ENCODE data around the gene DOCK7. TPM values are rescaled to one million over a fixed set of nuclear protein-coding genes. Genes with fewer than 3 reads are reported as not detected.

The DOCK7 gene, protein sequence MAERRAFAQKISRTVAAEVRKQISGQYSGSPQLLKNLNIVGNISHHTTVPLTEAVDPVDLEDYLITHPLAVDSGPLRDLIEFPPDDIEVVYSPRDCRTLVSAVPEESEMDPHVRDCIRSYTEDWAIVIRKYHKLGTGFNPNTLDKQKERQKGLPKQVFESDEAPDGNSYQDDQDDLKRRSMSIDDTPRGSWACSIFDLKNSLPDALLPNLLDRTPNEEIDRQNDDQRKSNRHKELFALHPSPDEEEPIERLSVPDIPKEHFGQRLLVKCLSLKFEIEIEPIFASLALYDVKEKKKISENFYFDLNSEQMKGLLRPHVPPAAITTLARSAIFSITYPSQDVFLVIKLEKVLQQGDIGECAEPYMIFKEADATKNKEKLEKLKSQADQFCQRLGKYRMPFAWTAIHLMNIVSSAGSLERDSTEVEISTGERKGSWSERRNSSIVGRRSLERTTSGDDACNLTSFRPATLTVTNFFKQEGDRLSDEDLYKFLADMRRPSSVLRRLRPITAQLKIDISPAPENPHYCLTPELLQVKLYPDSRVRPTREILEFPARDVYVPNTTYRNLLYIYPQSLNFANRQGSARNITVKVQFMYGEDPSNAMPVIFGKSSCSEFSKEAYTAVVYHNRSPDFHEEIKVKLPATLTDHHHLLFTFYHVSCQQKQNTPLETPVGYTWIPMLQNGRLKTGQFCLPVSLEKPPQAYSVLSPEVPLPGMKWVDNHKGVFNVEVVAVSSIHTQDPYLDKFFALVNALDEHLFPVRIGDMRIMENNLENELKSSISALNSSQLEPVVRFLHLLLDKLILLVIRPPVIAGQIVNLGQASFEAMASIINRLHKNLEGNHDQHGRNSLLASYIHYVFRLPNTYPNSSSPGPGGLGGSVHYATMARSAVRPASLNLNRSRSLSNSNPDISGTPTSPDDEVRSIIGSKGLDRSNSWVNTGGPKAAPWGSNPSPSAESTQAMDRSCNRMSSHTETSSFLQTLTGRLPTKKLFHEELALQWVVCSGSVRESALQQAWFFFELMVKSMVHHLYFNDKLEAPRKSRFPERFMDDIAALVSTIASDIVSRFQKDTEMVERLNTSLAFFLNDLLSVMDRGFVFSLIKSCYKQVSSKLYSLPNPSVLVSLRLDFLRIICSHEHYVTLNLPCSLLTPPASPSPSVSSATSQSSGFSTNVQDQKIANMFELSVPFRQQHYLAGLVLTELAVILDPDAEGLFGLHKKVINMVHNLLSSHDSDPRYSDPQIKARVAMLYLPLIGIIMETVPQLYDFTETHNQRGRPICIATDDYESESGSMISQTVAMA (N-terminal part only)
- total RNA-seq (1 to 10 TPM; 7.8 to 8.8 TPM), total RNA-seq (22.5 to 33.0 reads per million in 2 donors)

DNA sequence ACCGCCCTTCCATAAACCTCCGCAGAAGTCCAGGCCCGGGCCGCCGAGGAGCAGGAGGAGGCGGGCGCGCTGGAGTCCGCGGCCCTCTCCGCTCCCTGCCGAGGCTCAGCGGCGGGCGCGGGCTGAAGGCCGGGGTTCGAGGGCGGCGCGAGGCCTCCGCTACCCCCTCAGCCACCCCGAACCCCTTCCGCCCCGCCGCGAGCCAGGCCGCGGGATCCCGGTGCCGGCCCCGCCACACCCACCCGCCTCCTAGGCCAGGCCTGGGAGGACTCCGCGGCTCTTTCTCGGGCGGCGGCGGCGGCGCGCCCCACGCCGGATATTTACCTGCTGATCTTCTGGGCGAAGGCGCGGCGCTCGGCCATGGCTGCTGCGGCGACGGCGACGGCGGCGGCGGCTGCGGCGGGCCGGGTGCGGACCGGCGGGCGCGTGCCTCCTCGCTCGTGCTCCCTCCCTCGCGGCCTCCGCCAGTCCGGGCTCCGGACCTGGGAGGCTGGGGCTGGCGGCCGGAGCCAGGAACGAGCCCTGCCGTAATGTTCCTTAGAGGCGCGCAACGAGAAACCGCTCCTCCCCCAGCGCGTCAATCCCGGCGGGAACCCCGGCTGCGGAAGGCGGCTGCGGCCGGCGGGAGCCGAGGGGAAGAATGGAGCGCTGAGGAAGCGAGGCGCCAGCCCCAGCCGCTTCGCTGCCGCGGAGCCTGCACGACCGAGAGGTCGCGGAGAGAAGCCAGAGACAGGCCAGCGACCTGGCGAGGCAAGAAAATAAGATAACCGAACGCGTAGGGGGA is at the start of gene DOCK7:
TSS of gene DOCK7 (minus strand) at position 484 of the 784 bp plus-strand sequence. CDS start at position 362, 122 bp downstream.
- H3K9me3 ChIP-seq (ENCODE audit: control insufficient read depth, low read length, poor library complexity, severe bottlenecking): no peaks in the 10 kb centered on the region
- peak within 1 kb of the TSS; percentile 95 for H3K4me3 Mint-ChIP-seq
- peaks cover 6% of the 10 kb centered on the region for H3K27me3 Mint-ChIP-seq
- H3K36me3 Mint-ChIP-seq (ENCODE audit: low read depth): peaks cover 6% of the 10 kb centered on the region
- peak within 1 kb of the TSS; percentile 81 for H3K27ac Mint-ChIP-seq
- ATAC-seq (peak; percentile 83), DNase-seq (peak; percentile 31 to 38 (median 38))
- peaks cover 19% of the 10 kb centered on the region for H3K4me1 Mint-ChIP-seq

DNA sequence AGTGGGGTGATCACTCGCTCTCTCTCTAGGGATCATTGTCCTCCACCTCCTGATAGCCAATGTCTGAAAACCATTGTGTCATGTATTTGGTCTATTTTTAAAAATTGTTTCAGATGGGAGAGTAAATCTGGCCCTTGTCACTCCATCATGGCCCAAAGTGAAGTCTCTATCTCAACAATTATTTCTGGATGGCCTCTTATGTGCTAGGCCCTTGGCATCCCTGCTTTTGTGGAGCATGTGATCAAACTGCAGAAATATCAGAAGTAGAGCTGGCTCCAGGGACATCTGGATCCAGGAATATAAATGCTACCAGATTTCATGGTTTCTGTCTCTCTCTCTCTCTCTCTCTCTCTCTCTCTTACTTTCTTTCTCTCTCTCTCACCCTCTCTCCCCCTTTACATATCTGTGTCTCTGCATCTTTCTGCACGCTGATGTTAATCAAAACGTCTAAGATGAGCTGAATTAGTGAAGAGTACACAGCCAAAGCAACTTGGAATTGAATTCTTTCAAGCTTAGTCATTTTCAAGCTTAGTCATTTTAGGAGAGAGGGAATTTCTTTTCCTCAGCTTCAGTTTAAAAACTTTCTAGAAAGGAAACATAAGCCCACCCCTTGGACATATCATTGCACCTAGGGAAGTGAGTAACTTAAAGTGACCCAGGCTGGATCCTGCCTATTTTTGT is 47.4 kb upstream of the DOCK7 start:
- no peak for DNase-seq

DNA sequence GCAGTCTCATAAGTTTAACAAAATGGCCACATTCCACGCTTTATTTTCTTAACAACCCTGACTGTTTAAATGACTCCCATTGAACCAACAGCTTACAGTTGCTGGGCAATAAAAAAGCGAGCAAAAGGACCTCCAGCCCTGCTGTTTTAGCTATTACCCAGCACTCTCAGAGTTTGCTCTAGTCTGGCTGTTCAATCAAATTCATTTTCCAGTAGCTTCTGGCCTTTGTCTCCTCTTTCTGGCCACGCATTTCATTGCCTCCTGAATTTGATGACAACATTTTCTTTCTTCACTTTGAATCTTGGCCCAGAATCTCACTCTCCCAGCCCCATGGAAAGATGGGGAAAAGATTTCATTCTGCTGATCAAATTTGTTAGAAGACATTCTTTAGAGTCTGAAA is 44.1 kb upstream of the DOCK7 start:
- ATAC-seq (no peak), DNase-seq (no peak)
- peaks cover 27% of the 10 kb centered on the region for H3K27me3 Mint-ChIP-seq
- H3K4me3 Mint-ChIP-seq: no peak overlapping the region
- H3K27ac Mint-ChIP-seq: no peak overlapping the region
- peaks cover 6% of the 10 kb centered on the region for H3K36me3 Mint-ChIP-seq (ENCODE audit: low read depth)
- peaks cover 2% of the 10 kb centered on the region for H3K4me1 Mint-ChIP-seq
- no peaks in the 10 kb centered on the region for H3K9me3 ChIP-seq (ENCODE audit: control insufficient read depth, low read length, poor library complexity, severe bottlenecking)

More for the DNA sequence above, 47.4 kb upstream of the DOCK7 start:
- Mint-ChIP-seq H3K27ac (no peak overlapping the region), H3K27me3 (peaks cover 29% of the 10 kb centered on the region), H3K4me1 (peaks cover 1% of the 10 kb centered on the region), H3K4me3 (no peak overlapping the region), H3K36me3 (ENCODE audit: low read depth) (peaks cover 3% of the 10 kb centered on the region)
- ATAC-seq: no peak
- H3K9me3 ChIP-seq (ENCODE audit: control insufficient read depth, low read length, poor library complexity, severe bottlenecking): no peaks in the 10 kb centered on the region

DNA sequence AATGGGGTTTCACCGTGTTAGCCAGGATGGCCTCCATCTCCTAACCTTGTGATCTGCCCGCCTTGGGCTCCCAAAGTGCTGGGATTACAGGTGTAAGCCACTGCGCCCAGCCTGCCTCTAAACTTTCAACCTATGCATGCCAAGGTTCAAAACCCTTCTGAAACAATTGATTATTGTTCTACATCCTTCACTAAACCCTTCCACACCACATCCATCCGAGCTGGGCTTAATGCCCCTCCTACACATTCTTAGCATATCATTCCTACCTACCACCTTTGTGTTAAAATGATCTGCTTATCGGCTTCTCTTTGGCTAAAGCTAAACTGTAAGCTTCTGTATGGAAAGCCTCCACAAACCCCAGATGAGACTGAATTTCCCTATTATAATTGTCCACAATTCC is 40.8 kb upstream of the DOCK7 start:
- no peak overlapping the region for H3K27ac Mint-ChIP-seq
- no peak overlapping the region for H3K4me3 Mint-ChIP-seq
- peaks cover 10% of the 10 kb centered on the region for H3K4me1 Mint-ChIP-seq

DNA sequence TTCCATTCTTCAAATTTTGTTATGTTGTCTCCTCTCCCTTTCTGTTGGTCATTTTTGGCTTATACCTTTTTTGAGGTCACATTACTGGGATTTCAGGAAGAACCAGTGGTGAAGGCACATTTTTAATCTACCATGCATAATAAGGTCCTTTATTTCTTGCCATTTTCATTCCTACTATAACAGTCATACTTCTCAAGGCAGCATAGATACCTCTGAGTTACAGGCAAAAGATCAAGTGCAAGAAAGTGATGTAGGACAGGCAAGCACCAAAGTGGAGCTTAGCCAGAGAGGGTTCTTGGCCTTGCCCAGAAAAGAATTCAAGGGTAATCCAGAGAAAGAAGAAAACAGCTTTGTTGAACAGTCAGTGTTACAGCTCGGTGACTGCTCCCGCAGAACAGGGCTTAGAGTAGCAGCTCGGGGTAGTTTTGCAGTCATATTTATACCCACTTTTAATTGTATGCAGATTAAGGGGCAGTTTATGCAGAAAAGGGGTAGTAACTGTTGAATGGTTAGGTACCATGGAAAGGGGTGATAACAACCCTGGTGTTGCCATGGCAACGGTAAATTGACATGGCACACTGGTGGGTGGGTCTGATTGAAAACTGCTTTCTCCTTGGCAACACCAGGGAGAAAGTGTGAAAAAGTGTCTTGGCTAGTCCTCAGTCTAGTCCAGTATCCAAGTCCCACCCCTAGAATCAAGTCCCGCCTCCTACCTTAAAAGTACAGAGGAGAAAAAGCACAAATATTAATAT is 39.6 kb upstream of the DOCK7 start:
- Mint-ChIP-seq H3K36me3 (ENCODE audit: low read depth) (peaks cover 5% of the 10 kb centered on the region), H3K27me3 (peaks cover 28% of the 10 kb centered on the region), H3K27ac (no peak overlapping the region), H3K4me1 (peaks cover 10% of the 10 kb centered on the region), H3K4me3 (no peak overlapping the region)
- ATAC-seq (no peak), DNase-seq (no peak)
- no peaks in the 10 kb centered on the region for H3K9me3 ChIP-seq (ENCODE audit: control insufficient read depth, low read length, poor library complexity, severe bottlenecking)

More for the DNA sequence above, 40.8 kb upstream of the DOCK7 start:
- no peak for DNase-seq
- ATAC-seq: no peak
- Mint-ChIP-seq H3K27me3 (peaks cover 28% of the 10 kb centered on the region), H3K36me3 (ENCODE audit: low read depth) (peaks cover 5% of the 10 kb centered on the region)
- H3K9me3 ChIP-seq (ENCODE audit: control insufficient read depth, low read length, poor library complexity, severe bottlenecking): no peaks in the 10 kb centered on the region

DNA sequence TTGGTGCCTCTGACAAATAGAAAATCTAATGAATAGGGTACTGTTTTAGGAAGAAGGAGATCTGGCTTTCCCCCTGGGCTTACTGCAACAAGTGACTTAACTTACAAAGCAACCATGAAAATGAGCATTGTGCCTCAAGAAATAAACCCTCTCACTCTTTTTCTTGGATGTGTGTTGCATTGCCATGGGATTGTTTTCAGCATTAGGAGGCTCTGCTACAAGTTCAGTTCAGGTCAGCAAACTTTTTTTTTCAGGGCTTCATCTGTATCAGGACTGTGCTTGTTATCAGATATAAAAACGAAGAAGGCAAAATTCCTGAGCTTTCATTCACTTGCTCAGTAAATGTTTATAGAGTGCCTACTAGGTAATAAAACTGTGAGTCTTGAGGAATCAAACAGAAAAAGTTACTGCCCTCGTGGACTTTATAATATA is 37.8 kb upstream of the DOCK7 start:
- H3K36me3 Mint-ChIP-seq (ENCODE audit: low read depth): peaks cover 5% of the 10 kb centered on the region
- ATAC-seq (no peak), DNase-seq (no peak)
- H3K27me3 Mint-ChIP-seq: peaks cover 28% of the 10 kb centered on the region
- H3K4me3 Mint-ChIP-seq: no peak overlapping the region
- H3K4me1 Mint-ChIP-seq: peaks cover 13% of the 10 kb centered on the region
- H3K9me3 ChIP-seq (ENCODE audit: control insufficient read depth, low read length, poor library complexity, severe bottlenecking): no peaks in the 10 kb centered on the region
- H3K27ac Mint-ChIP-seq: no peak overlapping the region

DNA sequence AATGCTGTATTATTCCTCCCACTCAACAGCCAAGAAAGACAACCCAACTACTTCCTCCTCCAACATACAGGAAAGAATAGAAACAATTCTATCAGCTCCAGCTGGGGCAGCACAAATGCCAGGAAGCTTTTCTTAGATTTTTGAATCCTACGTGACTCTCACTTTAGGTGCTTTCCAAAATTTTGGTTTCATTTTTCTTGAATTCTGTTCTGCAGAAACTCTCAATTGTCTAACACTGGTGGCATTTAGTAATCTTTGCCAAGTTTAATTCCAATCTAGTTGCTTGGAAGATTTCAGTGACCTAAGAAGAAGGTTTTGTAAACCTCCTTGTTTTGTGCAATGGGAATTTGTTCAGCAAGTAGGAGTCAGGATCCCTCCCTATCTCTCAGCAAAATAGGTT is 37.1 kb upstream of the DOCK7 start:
- H3K4me3 Mint-ChIP-seq: peak overlapping the region; percentile 31
- peaks cover 13% of the 10 kb centered on the region for H3K4me1 Mint-ChIP-seq
- H3K27me3 Mint-ChIP-seq: peaks cover 25% of the 10 kb centered on the region
- no peak for ATAC-seq
- H3K9me3 ChIP-seq (ENCODE audit: control insufficient read depth, low read length, poor library complexity, severe bottlenecking): no peaks in the 10 kb centered on the region
- H3K27ac Mint-ChIP-seq: no peak overlapping the region
- no peak for DNase-seq
- H3K36me3 Mint-ChIP-seq (ENCODE audit: low read depth): peaks cover 5% of the 10 kb centered on the region

DNA sequence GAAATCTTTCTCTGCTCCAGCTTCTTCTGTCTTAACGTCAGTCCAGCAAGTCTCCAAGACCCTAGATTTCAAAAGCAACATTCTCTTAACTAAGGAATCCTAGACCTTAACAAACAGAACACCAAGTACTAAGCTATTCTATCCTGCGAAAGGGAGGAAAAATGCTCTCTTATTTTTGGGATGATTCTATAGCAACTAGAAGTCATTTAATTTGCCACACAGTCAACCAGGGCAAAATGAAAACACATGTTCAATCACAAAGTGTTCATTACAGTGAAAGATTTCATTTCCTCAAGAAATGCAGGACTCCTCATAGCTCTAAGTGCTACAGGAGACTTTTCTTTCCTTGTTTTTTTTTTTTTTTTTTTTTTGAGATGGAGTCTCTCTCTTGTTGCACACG is 36.2 kb upstream of the DOCK7 start:
- Mint-ChIP-seq H3K4me3 (no peak overlapping the region), H3K27ac (no peak overlapping the region), H3K4me1 (peaks cover 13% of the 10 kb centered on the region), H3K36me3 (ENCODE audit: low read depth) (peaks cover 5% of the 10 kb centered on the region), H3K27me3 (peaks cover 16% of the 10 kb centered on the region)
- no peaks in the 10 kb centered on the region for H3K9me3 ChIP-seq (ENCODE audit: control insufficient read depth, low read length, poor library complexity, severe bottlenecking)
- DNase-seq (no peak), ATAC-seq (no peak)

DNA sequence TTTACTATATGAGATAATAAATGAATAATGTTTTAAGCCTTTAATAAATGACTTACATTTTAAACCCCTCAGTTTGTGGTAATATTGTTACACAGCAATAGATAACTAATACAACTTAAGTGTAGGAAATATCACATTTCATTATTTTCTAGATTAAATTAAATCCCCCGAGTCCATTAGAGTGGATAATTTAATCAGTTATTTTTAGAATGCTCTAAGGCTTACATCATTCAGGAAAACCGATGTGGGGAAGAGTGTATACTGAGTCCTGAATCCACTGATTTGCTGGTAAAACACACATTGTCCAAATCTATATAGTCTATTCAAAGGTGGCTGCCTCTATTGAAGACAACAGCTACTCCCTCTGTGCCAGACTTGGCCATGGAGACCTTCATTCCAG is 35.7 kb upstream of the DOCK7 start:
- Mint-ChIP-seq H3K27me3 (peaks cover 11% of the 10 kb centered on the region), H3K27ac (no peak overlapping the region), H3K4me1 (peaks cover 12% of the 10 kb centered on the region), H3K36me3 (ENCODE audit: low read depth) (peaks cover 2% of the 10 kb centered on the region), H3K4me3 (no peak overlapping the region)
- ATAC-seq (no peak), DNase-seq (no peak)
- no peaks in the 10 kb centered on the region for H3K9me3 ChIP-seq (ENCODE audit: control insufficient read depth, low read length, poor library complexity, severe bottlenecking)

DNA sequence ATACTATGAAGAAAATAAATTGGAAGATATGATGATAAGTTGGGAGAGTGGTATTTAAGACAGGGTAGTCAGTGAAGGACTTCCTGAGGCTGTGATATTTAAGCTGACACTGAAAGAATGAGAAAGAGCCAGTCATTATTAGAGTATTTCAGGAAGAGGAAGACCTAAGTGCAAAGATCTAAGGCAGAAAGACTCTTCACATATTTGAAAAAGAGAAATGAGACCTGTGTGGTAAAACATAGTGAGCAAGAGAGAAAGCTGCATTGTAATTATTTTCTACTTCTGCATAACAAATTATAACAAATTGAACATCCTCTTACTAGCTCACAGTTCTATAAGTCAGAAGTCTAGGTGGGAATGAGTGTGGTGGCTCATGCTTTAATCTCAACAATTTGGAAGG is 34.6 kb upstream of the DOCK7 start:
- Mint-ChIP-seq H3K27me3 (peaks cover 8% of the 10 kb centered on the region), H3K36me3 (ENCODE audit: low read depth) (peaks cover 2% of the 10 kb centered on the region), H3K27ac (peak overlapping the region; percentile 14), H3K4me3 (no peak overlapping the region), H3K4me1 (peaks cover 12% of the 10 kb centered on the region)
- ATAC-seq (no peak), DNase-seq (no peak)
- no peaks in the 10 kb centered on the region for H3K9me3 ChIP-seq (ENCODE audit: control insufficient read depth, low read length, poor library complexity, severe bottlenecking)

DNA sequence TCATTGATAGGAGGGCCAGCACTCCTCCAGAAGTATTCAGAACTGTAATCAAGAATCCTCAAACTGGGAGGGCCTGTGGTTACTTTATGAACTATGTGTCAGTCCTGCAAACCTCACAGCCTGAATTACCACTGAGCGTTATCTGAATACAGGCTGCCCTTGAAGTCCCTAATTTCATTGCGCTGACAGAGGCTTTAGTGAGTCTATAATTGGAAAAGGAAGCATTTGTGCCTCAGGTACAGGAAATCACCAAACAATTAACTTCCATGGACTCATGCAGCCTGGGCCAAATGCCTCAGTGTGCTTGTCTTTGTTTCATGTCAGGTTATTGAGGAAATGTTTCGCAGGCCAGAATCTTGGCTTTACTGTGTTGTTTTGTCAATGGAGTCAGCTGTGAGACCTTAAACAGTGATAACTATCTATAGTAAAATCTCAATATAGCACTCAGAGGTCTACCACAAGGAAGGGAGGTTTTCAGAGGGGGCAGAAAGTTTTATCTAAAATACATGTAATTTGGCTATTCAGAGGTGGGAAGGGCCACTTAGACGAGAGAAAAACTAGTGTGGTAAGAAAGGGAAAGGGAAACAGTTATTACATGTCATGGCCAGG is 32.9 kb upstream of the DOCK7 start:
- H3K36me3 Mint-ChIP-seq (ENCODE audit: low read depth): no peaks in the 10 kb centered on the region
- H3K9me3 ChIP-seq (ENCODE audit: control insufficient read depth, low read length, poor library complexity, severe bottlenecking): no peaks in the 10 kb centered on the region
- H3K4me1 Mint-ChIP-seq: peaks cover 12% of the 10 kb centered on the region
- H3K4me3 Mint-ChIP-seq: no peak overlapping the region
- DNase-seq: no peak
- ATAC-seq: no peak
- H3K27me3 Mint-ChIP-seq: no peaks in the 10 kb centered on the region
- no peak overlapping the region for H3K27ac Mint-ChIP-seq
